Natural killer cell (primary cell): ENCODE data around the gene RGS19. TPM values are rescaled to one million over a fixed set of nuclear protein-coding genes. Genes with fewer than 3 reads are reported as not detected.

Experiments used
- ATAC-seq, 3 donors: fragments of 150-1000 bp in 2 of 3; fragments of 200-7000 bp in 1 of 3; cut with Tn5 transposase; 1 replicate in 1 of 3; 2 replicates in 2 of 3; pipeline ENCODE4 v1.10.0; 2021; ENCODE audit warnings: mild to moderate bottlenecking in 2 of 3, moderate library complexity in 2 of 3
- DNase-seq, 2 donors: peaks; one replicate each; pipeline versions ENCODE4 v3.0.0 to v3.0.0-alpha.2; 2013 to 2021; ENCODE audit warnings: mixed read lengths in 1 of 2
- H3K27ac ChIP-seq: one replicate; pipeline ENCODE4 v1.5.1; 2013; ENCODE audit warnings: mild to moderate bottlenecking, low read length
- H3K27me3 ChIP-seq: one replicate; pipeline ENCODE4 v1.6.1; 2013; ENCODE audit warnings: low read length; ENCODE audit not compliant: control insufficient read depth, insufficient read depth
- H3K36me3 ChIP-seq: one replicate; pipeline ENCODE4 v1.6.1; 2013; ENCODE audit warnings: low read length; ENCODE audit not compliant: control insufficient read depth, insufficient read depth
- H3K4me1 ChIP-seq: one replicate; pipeline ENCODE4 v1.6.1; 2013; ENCODE audit warnings: low read length; ENCODE audit not compliant: control insufficient read depth, insufficient read depth
- H3K4me3 ChIP-seq: one replicate; pipeline ENCODE4 v1.5.1; 2013; ENCODE audit warnings: low read length
- H3K9me3 ChIP-seq: one replicate; pipeline ENCODE4 v1.6.1; 2013; ENCODE audit warnings: low read length; ENCODE audit not compliant: control insufficient read depth, insufficient read depth
- H3K27ac Mint-ChIP-seq, 2 donors: one replicate each; pipeline ENCODE4 v1.8.0; 2022; ENCODE audit warnings: mild to moderate bottlenecking in 2 of 2, mixed read lengths in 2 of 2, moderate library complexity in 1 of 2
- H3K27me3 Mint-ChIP-seq, 2 donors: one replicate each; pipeline ENCODE4 v1.8.0; 2022; ENCODE audit warnings: low read depth in 2 of 2, mixed read lengths in 2 of 2
- H3K36me3 Mint-ChIP-seq: one replicate; pipeline ENCODE4 v1.8.0; 2022; ENCODE audit warnings: mixed read lengths
- H3K4me1 Mint-ChIP-seq, 2 donors: one replicate each; pipeline ENCODE4 v1.8.0; 2022; ENCODE audit warnings: mixed read lengths in 2 of 2
- H3K4me3 Mint-ChIP-seq: one replicate; pipeline ENCODE4 v1.8.0; 2022; ENCODE audit warnings: mild to moderate bottlenecking, moderate library complexity, mixed read lengths
- H3K9me3 Mint-ChIP-seq, 2 donors: one replicate each; pipeline ENCODE4 v1.8.0; 2022; ENCODE audit warnings: mixed read lengths in 2 of 2
- CTCF ChIP-seq: fragments of 200-600 bp; IDR thresholded peaks from one replicate; pipeline ENCODE4 v1.8.0; 2022; ENCODE audit warnings: antibody characterized with exemption
- WGBS: methylation state at CpG from one replicate; pipeline ENCODE4 v1.1.7; 2013; ENCODE audit warnings: missing lambda C conversion rate; ENCODE audit not compliant: insufficient coverage; 5-methylcytosine and 5-hydroxymethylcytosine counted together
- intact Hi-C: fragments of 100-400 bp; cut with micrococcal nuclease; formaldehyde crosslinking; loops from one replicate; pipeline ENCODE4 v1.14.2; 2022
- total RNA-seq, 4 donors: library from RNA; stranded (reverse); fragments of 120-200 nt in 1 of 4; gene quantifications; one replicate each; pipeline versions ENCODE4 v1.2.3 to v1.2.4, GENCODE V29; 2013 to 2022

The RGS19 gene
- total RNA-seq, 3 donors from 2014 or later (not counting 1 experiment from before 2014, with no cell fraction given), result 61.9 to 76.4 (median 68.2) TPM

GRCh38 chr20:64033981-64034493, 45.3 kb downstream of the RGS19 start:
- Histone ChIP-seq H3K4me3 (no peak overlapping the region), H3K27ac (no peak overlapping the region), H3K9me3 (no peaks in the 10 kb centered on the region), H3K27me3 (peaks cover 16% of the 10 kb centered on the region), H3K36me3 (peaks cover 40% of the 10 kb centered on the region), H3K4me1 (peaks cover 45% of the 10 kb centered on the region)
- intact Hi-C loops, result no loop called here
- ATAC-seq (no peak), DNase-seq (no peak)
- H3K36me3 Mint-ChIP-seq, result no peaks in the 10 kb centered on the region
- 95% methylated on average over 11 of the region's 11 CpGs for WGBS
- H3K4me1 Mint-ChIP-seq, result peaks cover 5 to 11% of the 10 kb centered on the region in 2 donors
- no peak overlapping the region for H3K4me3 Mint-ChIP-seq
- H3K9me3 Mint-ChIP-seq, result no peaks in the 10 kb centered on the region
- TF ChIP-seq CTCF, result no peak
- H3K27ac Mint-ChIP-seq, result no peak overlapping the region
- peaks cover 7 to 9% of the 10 kb centered on the region in 2 donors for H3K27me3 Mint-ChIP-seq

GRCh38 chr20:64032706-64033624, 46.4 kb downstream of the RGS19 start:
- Histone ChIP-seq H3K27ac (no peak overlapping the region), H3K4me3 (no peak overlapping the region), H3K9me3 (no peaks in the 10 kb centered on the region), H3K27me3 (peaks cover 16% of the 10 kb centered on the region), H3K36me3 (peaks cover 50% of the 10 kb centered on the region), H3K4me1 (peaks cover 36% of the 10 kb centered on the region)
- H3K36me3 Mint-ChIP-seq, result no peaks in the 10 kb centered on the region
- H3K4me3 Mint-ChIP-seq, result no peak overlapping the region
- peak in 1 of 3 donors; percentile 6 for ATAC-seq
- TF ChIP-seq CTCF, result no peak
- intact Hi-C loops, result no loop called here
- H3K4me1 Mint-ChIP-seq, result peaks cover 5% of the 10 kb centered on the region in 2 donors
- H3K9me3 Mint-ChIP-seq, result no peaks in the 10 kb centered on the region
- DNase-seq, result no peak
- H3K27ac Mint-ChIP-seq, result peak overlapping the region in 1 of 2 donors; percentile 65
- H3K27me3 Mint-ChIP-seq, result peaks cover 7 to 9% of the 10 kb centered on the region in 2 donors
- WGBS, result 94% methylated on average over 31 of the region's 31 CpGs

GRCh38 chr20:64031822-64032314, 47.5 kb downstream of the RGS19 start:
- Histone ChIP-seq H3K27ac (no peak overlapping the region), H3K36me3 (peaks cover 61% of the 10 kb centered on the region), H3K4me3 (no peak overlapping the region), H3K4me1 (peaks cover 26% of the 10 kb centered on the region), H3K9me3 (no peaks in the 10 kb centered on the region), H3K27me3 (peaks cover 6% of the 10 kb centered on the region)
- Mint-ChIP-seq H3K9me3 (no peaks in the 10 kb centered on the region), H3K27me3 (peaks cover 0 to 1% of the 10 kb centered on the region in 2 donors), H3K4me1 (no peaks in the 10 kb centered on the region), H3K4me3 (no peak overlapping the region), H3K27ac (no peak overlapping the region), H3K36me3 (no peaks in the 10 kb centered on the region)
- no peak for ATAC-seq
- intact Hi-C loops, result no loop called here
- no peak for TF ChIP-seq CTCF
- DNase-seq, result no peak
- 96% methylated on average over 19 of the region's 19 CpGs for WGBS
